MM.1S (cell line): ENCODE results near the gene NDUFAF5.

ENCODE experiments used
- CTCF ChIP-seq: fragments of 300-600 bp; sonication (generic); IDR thresholded peaks from 2 replicates; pipeline ENCODE4 v1.5.1; 2016; ENCODE audit warnings: antibody characterized with exemption, low read length, mixed read lengths
- EZH2 ChIP-seq: fragments of 300-600 bp; sonication (generic); optimal IDR thresholded peaks from 2 replicates; pipeline ENCODE3; 2017; ENCODE audit warnings: low read depth, mild to moderate bottlenecking, antibody characterized with exemption, low read length, mixed read lengths
- EZH2phosphoT487 ChIP-seq: fragments of 300-600 bp; sonication (generic); IDR thresholded peaks from 2 replicates; pipeline ENCODE4 v1.6.1; 2018; ENCODE audit warnings: antibody characterized with exemption, low read length

GRCh38 chr20:13809373-13809772 lies 24.5 kb downstream of the NDUFAF5 start:
- no peak for TF ChIP-seq CTCF
- no peak for TF ChIP-seq EZH2
- TF ChIP-seq EZH2phosphoT487 = no peak
